ENCODE data around the gene DHX16. TPM values are rescaled to one million over a fixed set of nuclear protein-coding genes. Genes with fewer than 3 reads are reported as not detected.

DHX16 gene
- total RNA-seq, 1 experiment from 2014 or later, result 34.8 TPM

DNA sequence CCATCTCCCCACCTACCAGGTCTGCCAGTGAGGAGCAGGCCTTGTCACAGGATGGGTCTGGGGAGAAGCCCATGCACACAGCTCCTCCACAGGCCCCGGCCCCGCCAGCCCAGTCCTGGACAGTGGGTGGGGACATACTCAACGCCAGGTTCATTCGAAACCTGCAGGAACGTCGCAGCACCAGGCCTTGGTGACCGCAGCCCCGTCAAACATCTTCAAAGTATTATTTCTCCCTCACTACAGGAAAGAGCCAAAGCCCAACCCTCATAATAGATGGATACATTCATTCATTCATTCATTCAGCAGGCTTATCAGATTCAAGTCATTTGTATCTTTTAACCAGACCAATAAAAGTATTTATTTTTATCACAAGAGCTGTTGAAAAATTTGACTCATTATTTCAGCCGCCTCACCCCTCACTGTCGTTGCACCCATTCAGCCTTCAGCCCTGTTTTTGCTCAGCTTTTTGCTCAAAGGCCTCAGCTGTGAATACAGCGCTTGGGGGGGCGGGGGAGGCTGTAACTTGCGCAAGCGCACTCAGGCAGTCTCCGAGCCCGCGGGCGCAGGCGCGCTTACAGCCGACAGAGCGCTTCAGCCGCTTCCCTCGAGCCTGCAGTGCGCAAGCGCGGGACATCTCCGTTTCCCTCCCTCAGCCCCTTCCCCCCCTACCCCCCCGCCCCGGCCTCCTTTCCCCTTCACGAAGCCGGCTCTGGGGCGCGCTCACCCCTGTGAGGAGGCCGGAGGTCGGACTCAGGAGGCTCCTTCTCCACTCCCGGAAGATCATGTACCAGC lies 26.2 kb downstream of the DHX16 start, which contains the start of gene C6orf136:
Gene C6orf136 (plus strand): TSS at position 684 of the 792 bp plus-strand sequence. CDS start 99 bp downstream, at position 783.
- Mint-ChIP-seq H3K4me3 (peak within 1 kb of the TSS; percentile 85 to 94), H3K27me3 (ENCODE audit: low read depth) (no peaks in the 10 kb centered on the region), H3K4me1 (peaks cover 14 to 17% of the 10 kb centered on the region in 2 experiments), H3K36me3 (ENCODE audit: insufficient read depth in 1 of 3, low read depth in 3 of 3) (peaks cover 11 to 62% (median 53%) of the 10 kb centered on the region in 3 experiments), H3K9me3 (no peaks in the 10 kb centered on the region), H3K27ac (peak within 1 kb of the TSS; percentile 19 to 90 (median 82); a peak in 6 of 7 replicates)
- H4K5ac ChIP-seq (ENCODE audit: insufficient read length, low read depth, low read length), result no peak within 1 kb of the TSS
- H3K18ac ChIP-seq (ENCODE audit: insufficient read length, low read depth, low read length), result peak within 1 kb of the TSS; percentile 85
- TF ChIP-seq, protein P1, sequence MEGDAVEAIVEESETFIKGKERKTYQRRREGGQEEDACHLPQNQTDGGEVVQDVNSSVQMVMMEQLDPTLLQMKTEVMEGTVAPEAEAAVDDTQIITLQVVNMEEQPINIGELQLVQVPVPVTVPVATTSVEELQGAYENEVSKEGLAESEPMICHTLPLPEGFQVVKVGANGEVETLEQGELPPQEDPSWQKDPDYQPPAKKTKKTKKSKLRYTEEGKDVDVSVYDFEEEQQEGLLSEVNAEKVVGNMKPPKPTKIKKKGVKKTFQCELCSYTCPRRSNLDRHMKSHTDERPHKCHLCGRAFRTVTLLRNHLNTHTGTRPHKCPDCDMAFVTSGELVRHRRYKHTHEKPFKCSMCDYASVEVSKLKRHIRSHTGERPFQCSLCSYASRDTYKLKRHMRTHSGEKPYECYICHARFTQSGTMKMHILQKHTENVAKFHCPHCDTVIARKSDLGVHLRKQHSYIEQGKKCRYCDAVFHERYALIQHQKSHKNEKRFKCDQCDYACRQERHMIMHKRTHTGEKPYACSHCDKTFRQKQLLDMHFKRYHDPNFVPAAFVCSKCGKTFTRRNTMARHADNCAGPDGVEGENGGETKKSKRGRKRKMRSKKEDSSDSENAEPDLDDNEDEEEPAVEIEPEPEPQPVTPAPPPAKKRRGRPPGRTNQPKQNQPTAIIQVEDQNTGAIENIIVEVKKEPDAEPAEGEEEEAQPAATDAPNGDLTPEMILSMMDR (conservative IDR thresholded peaks at IDR 0.05), result no peak
- H2BK15ac ChIP-seq (ENCODE audit: low read depth, low read length), result no peak within 1 kb of the TSS
- H4K8ac ChIP-seq (replicated peaks; ENCODE audit: insufficient read length, low read depth, low read length), result no peak within 1 kb of the TSS
- H3K9me3 ChIP-seq (ENCODE audit: control insufficient read depth, low read depth, low read length), result no peaks in the 10 kb centered on the region
- peak; percentile 94 for DNase-seq
- H4K20me1 ChIP-seq (ENCODE audit: control insufficient read depth, insufficient read depth, insufficient read length), result no peaks in the 10 kb centered on the region
- WGBS (ENCODE audit: extremely low coverage, insufficient read length, low lambda C conversion rate), result no CpG with 5 or more reads among the region's 37 CpGs
- no peak within 1 kb of the TSS for H2BK20ac ChIP-seq (ENCODE audit: low read depth, low read length, poor library complexity, severe bottlenecking)
- peaks cover 8% of the 10 kb centered on the region for H3K23me2 ChIP-seq (ENCODE audit: insufficient read length, low read depth, low read length, poor library complexity, severe bottlenecking)
- no peaks in the 10 kb centered on the region for H3K4me1 ChIP-seq (ENCODE audit: insufficient read depth, low read length)
- no peaks in the 10 kb centered on the region for H3K79me2 ChIP-seq (ENCODE audit: insufficient read depth, low read length)
- H3K27ac ChIP-seq (ENCODE audit: insufficient read length, low read depth, low read length), result no peak within 1 kb of the TSS
- H3K4me2 ChIP-seq (ENCODE audit: insufficient read depth, insufficient read length, low read length), result peak within 1 kb of the TSS; percentile 76
- H2BK5ac ChIP-seq (ENCODE audit: insufficient read length, low read length), result peak within 1 kb of the TSS; percentile 61
- peak within 1 kb of the TSS; percentile 83 for H3K14ac ChIP-seq (ENCODE audit: insufficient read depth, low read length)
- no peak within 1 kb of the TSS for H3T11ph ChIP-seq (ENCODE audit: low read length)
- no peak within 1 kb of the TSS for H3K56ac ChIP-seq (ENCODE audit: insufficient read length, low read depth, low read length)
- no peak within 1 kb of the TSS for H2BK12ac ChIP-seq (ENCODE audit: insufficient read length, low read depth, low read length)
- no peak within 1 kb of the TSS for H3K4ac ChIP-seq (ENCODE audit: low read depth, low read length)
- H4K91ac ChIP-seq (ENCODE audit: insufficient read length, low read depth, low read length), result no peak within 1 kb of the TSS
- H2AK5ac ChIP-seq (ENCODE audit: insufficient read length, low read length), result no peak within 1 kb of the TSS
- H3K79me1 ChIP-seq (ENCODE audit: insufficient read depth, low read depth, low read length, poor library complexity, severe bottlenecking), result peaks cover 2% of the 10 kb centered on the region
- H2BK120ac ChIP-seq (ENCODE audit: low read depth, low read length, poor library complexity, severe bottlenecking), result no peak within 1 kb of the TSS
- H3K9ac ChIP-seq (ENCODE audit: extremely low read depth, insufficient read length, low read length), result peak within 1 kb of the TSS; percentile 70
- no peak within 1 kb of the TSS for H2AFZ ChIP-seq (ENCODE audit: low read length)
- H3K27me3 ChIP-seq (ENCODE audit: insufficient read depth, low read length), result no peaks in the 10 kb centered on the region
- H3K23ac ChIP-seq (ENCODE audit: insufficient read length, low read depth, low read length), result no peak within 1 kb of the TSS

Measured in H9 (cell line).